Right renal pelvis (tissue), 4 donors: Measurements from ENCODE around the gene IL1F10. TPM values are rescaled to one million over a fixed set of nuclear protein-coding genes. Genes with fewer than 3 reads are reported as not detected.
"Not testable (repeated sequence)": the region's sequence is repeated elsewhere in the genome, so short reads cannot be mapped to it uniquely, and the experiment has no call there.

Experiments used
- DNase-seq, 4 donors: peaks; one replicate each; pipeline ENCODE4 v3.0.0-alpha.2; 2013; ENCODE audit warnings: low read depth in 4 of 4, low spot score in 3 of 4, missing footprints in 1 of 4
- polyA plus RNA-seq, 4 donors: library from polyadenylated mRNA; unstranded; fragments of 120-200 nt; gene quantifications; one replicate each; pipeline ENCODE4 v1.2.1, GENCODE V29; 2013; ENCODE audit not compliant: insufficient read length in 4 of 4

Gene IL1F10
- polyA plus RNA-seq, 4 donors: not detected

- no peak for DNase-seq
These were observed 10.6 kb downstream of the IL1F10 start for GRCh38 chr2:113078350-113078839.

DNA sequence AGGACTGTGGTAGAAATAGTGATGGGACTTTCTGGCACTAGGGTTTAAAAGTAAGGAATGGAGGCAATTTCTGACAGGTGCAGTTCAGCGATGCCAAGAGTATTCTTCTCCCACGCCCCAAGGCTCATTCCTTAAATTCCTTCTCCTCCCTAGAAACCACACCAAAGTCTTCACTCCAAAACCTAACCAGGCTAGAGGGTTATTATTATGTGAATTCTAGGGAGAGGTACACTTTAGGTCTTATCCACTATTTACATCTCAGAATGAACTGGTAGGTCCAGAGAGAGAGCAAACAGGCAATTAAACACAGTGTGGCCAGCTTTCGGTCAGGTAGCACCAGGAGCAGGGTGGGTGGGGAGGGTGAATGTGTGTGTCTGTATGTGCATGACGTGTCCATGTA is 11.4 kb downstream of the IL1F10 start:
- DNase-seq: no peak

- DNase-seq: peak in 1 of 4 donors; percentile 5
These were observed 12.4 kb downstream of the IL1F10 start for GRCh38 chr2:113080134-113080533.

DNA sequence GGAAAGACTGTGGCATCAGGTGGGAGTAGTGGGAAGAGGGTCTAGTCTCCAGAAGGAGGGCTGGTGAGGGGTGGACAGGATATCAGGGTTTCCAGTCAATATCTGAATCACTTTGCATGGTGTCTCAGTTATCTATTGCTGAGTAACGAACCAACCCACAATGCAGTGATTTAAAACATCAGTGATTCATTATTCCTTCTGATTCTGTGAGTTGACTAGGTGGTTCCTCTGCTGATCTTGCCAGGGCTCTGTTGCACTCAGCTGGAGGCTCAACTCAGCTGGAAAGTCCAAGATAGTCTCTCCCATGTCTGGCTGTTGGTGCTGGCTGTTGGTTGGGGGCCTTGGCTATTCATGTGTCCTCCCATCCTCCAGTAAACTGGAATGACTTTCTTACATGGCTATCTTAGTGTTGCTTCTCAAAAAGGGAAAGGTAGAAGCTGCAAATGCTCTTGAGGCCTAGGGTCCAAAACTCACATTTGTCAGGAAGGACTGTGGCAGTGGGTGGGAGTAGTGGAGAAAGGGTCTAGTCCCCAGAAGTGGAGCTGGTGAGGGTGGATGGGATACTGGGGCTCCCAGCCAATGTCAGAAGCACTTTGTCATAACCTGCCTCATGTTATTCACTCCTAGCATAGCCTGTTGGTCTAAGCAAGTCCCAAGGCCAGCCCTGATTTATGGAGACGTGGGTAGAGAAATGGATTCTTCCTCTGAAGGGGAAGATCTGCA is 13.9 kb downstream of the IL1F10 start:
- DNase-seq: no peak

- DNase-seq: no peak
These were observed 15.5 kb downstream of the IL1F10 start for GRCh38 chr2:113083296-113083695.

- no peak for DNase-seq
These were observed 16.7 kb downstream of the IL1F10 start for GRCh38 chr2:113084249-113085000.

DNA sequence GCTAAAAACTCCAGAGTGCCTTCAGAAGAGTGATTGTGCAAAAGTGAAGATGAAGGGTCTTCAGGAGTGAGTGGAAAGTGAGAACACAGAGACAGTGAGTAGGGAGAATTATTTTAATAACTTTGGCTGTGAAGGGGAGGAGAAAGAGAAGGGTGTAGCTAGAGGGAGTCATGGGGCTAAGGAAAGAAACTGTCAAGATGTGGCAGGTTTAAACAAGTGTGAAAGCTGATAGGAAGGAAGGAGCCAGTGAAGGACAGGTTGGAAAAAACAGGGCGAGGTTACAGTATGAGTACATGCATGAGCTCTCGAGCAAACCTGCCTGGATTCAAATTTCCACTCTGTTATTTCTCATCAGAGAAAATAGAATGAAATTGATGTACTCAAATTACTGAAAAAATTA is 17.8 kb downstream of the IL1F10 start:
- no peak for DNase-seq

GRCh38 chr2:113088213-113088992 is 20.6 kb downstream of the IL1F10 start:
- no peak for DNase-seq

- DNase-seq: no peak
These were observed 22.1 kb downstream of the IL1F10 start for GRCh38 chr2:113089916-113090315.

DNA sequence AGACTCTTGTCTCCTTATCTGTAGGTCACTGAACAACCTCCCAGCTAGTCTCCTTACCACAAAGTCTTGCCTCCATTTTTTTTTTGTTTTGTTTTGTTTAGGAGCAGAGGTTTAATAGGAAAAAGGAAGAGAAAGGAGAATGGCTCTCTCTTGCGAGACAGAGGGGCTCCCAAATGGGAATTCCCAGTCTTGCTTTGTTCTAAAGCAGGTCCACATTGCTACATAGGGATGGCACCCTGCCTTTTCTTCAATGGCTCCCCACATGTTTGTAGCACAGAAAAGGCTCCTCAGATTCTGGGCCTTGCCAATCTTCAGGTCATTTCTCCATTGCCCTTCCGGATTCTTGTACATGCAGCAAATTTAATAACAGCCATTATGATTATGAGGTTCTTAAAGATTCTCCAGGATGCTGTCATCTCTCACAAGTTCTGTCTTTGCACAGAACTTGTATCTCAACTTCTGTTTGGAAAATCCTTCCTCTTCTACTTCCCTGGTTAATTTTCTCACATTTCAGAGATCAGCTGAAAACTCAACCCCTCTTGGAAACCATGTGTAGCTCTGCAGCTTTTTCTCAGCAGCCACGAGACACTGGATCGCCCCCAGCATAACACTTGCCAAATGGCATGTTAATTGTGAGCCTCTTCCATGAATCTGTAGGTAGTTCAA is 23.6 kb downstream of the IL1F10 start:
- no peak for DNase-seq

DNA sequence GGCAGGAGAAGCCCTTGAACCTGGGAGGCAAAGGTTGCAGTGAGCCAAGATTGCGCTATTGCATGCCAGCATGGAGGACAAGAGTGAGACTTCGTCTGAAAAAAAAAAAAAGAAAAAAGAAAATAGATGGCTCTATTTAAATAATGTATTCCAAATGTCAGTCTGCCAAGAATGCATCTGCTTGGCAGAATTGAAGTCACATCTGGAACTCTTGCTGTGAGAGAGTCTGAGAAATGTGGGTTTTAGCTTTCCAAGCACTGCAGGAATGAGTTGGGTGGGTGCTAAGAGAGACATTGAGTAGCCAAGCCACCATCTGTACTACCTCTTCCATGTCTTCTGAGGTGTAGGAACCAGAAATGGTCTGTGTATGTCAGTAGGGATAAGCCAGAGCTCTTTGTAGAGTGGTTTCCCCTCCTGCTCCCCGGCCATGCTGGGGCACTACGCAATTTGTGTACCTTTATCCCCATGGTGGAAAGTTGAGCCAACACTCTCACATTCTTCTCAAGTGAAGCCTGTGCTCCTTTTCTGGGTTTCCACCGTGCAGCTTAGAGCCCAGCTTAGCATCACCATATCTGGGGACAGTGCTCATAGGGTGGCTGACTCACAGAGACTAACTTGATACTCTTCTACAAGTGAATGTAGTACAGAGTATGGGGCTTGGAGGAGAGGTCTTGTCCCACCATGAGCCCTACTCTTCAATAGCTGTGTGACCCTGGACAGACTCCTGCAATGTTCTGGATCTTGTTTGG is 25.3 kb downstream of the IL1F10 start:
- DNase-seq: no peak

GRCh38 chr2:113093613-113093977 is 25.8 kb downstream of the IL1F10 start:
- DNase-seq: no peak

- not testable (repeated sequence) for DNase-seq
These were observed 28.5 kb downstream of the IL1F10 start for GRCh38 chr2:113096306-113096705.

DNA sequence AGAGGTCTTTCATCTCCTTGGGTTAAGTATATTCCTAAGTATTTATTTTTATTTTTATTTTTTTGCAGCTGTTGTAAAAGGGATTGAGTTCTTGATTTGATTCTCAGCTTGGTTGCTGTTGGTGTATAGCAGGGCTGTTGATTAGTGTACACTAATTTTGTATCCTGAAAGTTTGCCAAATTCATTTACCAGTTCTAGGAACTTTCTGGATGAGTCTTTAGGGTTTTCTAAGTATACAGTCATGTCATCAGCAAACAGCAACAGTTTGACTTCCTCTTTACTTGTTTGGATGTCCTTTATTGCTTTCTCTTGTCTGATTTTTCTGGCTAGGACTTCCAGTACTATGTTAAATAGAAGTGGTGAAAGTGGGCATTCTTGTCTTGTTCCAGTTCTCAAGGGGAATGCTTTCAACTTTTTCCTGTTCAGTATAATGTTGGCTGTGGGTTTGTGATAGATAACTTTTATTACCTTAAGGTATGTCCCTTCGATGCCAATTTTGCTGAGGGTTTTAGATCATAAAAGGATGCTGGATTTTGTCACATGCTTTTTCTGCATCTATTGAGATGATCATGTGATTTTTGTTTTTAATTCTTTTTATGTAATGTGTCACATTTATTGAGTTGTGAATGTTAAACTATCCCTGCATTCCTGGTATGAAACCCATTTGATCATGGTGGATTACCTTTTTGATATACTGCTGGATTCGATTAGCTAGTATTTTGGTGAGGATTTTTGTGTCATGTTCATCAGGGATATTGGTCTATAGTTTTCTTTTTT is 29.3 kb downstream of the IL1F10 start:
- not testable (repeated sequence) for DNase-seq

- no peak for DNase-seq
These were observed 30.3 kb downstream of the IL1F10 start for GRCh38 chr2:113098041-113098440.

GRCh38 chr2:113098532-113098931 is 30.8 kb downstream of the IL1F10 start:
- no peak for DNase-seq

- DNase-seq: no peak
These were observed 34.4 kb downstream of the IL1F10 start for GRCh38 chr2:113102133-113102532.

DNA sequence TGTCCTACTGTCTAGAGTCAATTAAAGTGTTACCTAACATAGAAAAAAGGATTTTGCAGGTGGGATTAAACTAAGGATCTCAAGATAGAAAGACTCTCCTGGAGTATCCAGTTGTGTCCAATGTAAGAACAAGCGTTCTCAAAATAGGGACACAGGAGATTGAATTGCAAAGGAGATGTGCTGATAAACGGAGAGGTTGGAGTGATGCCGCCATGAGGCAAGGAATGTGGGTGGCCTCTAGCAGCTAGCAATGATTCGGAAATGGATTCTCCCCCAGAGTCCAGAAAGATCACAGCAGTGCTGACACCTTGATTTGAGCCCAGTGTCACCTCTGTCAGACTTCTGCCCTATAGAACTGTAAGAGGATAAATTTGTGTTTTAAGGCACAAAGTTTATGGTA is 35.5 kb downstream of the IL1F10 start:
- DNase-seq: no peak

- no peak for DNase-seq
These were observed 36.4 kb downstream of the IL1F10 start for GRCh38 chr2:113104054-113104611.
